Stimulated activated CD8-positive, alpha-beta memory T cell treated with anti-CD3 and anti-CD28 coated beads, Interleukin-7, amount 100 ng/mL, for 1 hour (primary cell): ENCODE measurements around the gene VTN.

Source experiments
- DNase-seq, 2 donors: peaks; one replicate each; pipeline ENCODE4 v3.0.0-alpha.2; 2020; ENCODE audit warnings: low read depth in 2 of 2

VTN gene

GRCh38 chr17:28370035-28370743, at the start of gene VTN:
VTN (minus strand) TSS chr17:28370307; CDS start chr17:28370203, 104 bp downstream.
- no peak for DNase-seq

DNA sequence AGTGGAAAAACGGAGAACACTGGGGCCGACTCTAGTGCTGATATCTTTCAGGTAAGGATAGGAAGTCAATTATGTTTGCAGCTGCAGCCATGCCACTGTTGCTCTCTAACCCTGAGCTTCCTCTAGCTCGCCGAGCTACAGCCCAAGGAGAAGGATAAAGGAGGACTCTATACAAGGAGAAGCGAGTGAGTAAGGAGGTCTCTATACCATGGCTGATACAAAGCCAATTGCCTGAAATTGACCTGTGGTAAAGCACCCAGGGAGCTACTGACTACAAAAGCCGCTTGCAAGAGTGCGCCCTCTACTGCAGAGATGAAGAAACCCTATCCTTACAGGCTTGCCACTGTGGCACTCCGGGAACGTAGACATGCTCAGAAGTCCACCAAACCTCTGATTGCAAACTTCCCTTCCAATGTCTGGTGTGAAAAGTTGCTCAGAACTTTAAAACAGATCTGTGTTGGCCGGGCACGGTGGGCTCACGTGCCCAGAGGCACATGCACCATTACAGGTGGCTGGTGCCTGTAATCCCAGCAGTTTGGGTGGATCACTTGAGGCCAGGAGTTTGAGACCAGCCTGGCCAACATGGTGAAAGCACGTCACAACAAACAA, 46.7 kb upstream of the VTN start:
- DNase-seq, result peak in 1 of 2 donors; percentile 18

DNA sequence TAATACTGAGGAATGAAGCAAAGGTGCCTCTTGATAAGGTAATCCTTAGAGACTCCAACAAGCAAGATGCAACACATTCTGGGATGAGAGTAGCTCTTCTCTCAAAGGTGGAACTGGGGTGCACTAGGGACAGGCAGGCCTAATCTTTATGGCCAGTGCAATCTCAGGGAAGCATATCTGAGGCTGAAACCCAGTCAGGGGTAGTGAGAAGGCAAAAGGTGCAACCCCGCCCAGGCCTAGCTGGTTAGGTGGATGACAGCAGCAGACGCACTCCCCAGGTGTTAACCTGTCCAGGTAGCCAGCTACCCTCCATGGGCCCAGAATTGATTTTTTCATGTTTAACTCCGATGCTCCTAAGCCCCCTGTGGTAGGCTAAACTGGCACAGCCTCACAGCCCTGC, 45.8 kb upstream of the VTN start:
- DNase-seq, result no peak

DNA sequence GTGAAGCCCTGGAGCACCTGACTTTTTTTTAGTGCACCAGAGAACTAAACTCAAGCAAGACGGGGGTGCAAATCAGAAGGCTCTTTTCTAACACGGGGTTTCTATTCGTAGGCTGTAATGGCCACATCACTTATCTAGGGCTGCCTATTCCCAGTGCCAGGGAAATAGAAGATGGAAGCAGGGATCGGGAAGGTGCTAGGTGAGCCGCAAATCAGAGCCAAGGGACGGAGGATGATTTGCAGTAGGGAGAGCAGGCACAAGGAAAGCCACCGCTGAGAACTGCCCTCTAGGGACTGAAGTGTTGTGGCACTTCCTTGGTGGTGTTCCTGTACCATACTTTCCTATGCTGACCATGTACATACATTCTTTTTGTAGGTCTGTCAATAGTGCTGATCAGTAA, 43.7 kb upstream of the VTN start:
- no peak for DNase-seq

GRCh38 chr17:28412099-28412498, 42.0 kb upstream of the VTN start:
- DNase-seq, result no peak

DNA sequence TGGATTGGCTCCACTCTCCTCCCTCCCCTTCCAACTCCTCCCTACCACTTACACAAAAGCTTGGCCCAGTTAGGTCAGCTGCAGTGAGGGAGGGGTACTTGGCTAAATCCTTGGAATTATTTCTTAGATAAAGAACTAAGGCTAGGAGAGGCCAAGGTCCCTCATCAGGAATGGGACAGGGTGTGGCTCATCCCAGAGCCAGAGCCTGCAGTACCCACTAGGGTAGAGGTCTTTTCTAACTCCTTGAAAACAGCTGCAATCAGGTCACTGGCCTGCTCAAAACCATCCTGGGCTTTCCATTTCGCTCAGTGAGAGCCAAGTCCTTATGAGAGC, 37.8 kb upstream of the VTN start:
- no peak for DNase-seq

- no peak for DNase-seq
Measured at GRCh38 chr17:28407130-28407973, 37.2 kb upstream of the VTN start.

DNA sequence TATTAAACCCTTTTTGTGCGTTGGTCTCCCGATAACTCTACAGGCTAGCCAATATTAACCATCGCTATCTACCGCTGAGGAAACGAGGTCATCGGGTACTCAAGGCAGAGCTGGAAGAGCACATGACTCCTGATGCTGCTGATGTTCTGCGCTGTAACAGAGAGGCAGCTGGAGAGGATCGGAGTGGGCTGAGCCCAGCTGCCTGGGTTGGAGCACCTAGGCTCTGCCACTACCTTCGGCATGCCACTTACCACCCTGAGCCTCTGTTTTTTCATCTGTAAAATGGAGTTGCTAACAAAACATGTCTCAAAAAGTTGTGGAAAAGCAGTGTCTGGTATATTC, 36.3 kb upstream of the VTN start:
- no peak for DNase-seq

DNA sequence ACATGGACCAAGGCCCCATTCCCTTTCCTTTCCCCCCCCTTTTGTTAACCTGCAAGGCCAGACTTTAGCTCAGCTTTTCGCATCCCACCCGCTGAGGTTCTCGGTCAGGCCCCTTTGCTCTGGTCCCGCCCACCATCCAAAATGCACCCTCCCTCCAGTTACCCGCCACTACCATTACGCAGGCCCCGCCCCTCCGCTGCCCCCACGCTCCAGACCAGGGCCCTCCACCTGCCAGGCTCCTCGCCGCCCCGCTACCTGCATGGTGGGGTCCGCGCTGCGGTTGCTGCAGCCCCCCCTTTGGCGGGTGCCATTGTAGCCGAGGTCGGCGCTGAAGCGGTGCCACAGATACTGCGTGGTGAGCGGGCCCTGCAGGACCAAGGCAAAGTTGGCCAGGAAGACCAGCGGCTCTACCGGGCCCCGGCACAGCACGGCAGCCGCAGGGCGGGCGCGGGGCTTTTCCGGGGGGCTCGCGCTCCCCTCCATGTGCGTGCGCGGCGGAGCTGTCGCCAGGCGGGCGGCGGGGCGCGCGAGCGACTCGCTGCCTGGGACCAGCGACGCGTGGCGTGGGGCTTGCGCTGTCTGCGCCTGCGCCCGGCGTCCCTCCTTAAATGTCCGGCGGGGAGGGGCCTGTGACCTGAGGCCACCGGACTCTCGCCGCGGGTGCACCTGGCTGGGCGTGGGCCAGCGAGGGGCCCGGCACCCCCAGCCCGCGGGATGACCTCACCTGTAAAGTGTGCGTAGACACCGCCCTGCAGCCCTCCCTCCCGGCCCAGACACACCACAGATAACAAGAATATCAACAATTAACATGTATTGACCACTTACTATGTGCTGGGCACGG, 35.7 kb upstream of the VTN start, which contains the start of gene SLC46A1:
Gene SLC46A1, minus strand, starts transcription at position 581 of the 841 bp plus-strand sequence. Its CDS starts 98 bp downstream, at position 483.
- DNase-seq, result no peak

DNA sequence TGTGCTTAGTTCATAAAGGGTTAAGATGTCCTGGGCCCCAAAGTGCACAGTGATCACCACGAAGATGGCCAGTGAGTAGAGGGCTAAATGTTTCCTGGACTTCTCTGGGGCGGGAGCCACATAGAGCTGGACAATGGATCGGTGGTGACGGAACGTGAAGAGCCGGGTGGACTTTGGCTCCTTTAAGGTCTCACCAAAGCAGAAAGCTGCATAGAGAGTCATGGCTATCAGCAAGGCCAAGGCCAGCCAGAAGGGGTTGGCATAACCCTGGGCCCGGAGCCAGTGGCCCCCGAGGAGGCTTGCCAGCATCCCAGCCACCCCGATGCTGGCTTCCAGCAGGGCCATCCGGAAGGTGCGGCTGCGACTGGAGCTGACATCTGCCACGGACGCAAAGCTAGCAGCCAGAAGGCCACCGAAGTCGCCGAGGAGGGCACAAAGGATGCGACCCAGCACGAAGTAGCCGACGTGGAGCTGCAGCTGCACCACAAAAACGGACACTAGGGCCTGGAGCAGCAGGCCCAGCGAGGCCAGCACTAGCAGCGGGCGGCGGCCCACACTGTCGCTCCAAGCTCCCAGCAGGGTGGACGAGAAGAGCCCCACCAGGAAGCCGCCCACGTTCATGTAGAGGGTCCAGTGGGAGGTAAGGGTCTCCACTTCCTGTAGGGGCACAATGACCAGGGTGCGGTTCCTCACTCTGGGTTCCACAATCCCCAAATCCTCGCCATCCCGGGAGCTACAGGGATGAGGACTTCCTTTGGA, 34.9 kb upstream of the VTN start:
- no peak for DNase-seq

DNA sequence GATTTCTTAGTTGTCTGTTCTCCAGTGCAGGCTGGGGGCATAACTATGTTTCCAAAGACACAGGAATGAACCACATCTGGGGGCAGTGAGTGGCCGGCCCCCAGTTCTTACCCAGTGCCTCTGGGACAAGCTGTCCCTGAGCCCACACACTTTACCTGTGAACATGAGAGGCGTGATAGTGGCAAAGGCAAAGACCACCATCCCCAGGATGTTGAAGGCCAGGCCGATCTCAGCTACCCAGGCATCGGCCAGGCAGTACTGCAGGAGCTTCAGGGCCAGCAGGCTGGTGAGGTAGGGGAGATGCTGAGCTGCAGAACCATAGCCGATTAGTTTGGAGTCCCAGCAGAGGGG, 34.3 kb upstream of the VTN start:
- DNase-seq, result no peak

DNA sequence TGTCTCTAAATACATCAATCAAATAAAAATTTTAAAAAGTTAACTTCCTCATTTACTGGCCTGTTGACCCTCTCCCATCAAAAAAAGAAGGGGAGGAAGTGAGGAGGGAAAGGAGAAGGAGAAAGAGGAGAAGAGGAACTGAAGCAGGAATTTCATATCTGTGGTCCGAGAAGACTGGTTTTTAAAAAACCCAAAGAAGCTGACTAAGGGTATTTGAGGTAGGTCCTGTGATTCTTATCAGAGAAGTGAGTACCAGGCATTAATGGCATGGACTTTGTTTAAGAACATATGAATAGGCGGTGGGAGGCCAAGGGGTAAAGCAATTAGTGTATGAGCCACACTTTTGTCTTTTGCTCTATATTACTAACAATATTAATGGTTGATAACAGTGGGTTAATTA, 33.9 kb upstream of the VTN start:
- DNase-seq, result no peak

DNA sequence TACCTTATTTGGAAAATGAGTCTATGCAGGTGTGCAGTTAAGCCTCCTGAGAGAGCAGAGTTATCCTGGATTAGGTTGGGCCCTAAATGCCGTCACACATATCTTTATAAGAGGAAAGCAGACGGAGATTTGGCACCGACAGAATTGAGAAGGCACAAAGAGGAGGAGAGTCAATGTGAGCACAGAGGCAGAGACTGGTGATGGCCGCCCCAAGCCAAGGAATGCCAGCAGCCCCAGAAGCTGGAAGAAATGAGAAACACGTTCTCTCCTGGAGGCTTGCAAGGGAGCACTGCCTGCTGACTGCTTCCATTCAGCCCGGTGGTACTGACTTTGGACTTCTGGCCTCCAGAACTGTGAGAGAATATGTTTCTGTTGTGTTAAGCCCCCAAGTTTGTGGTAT, 32.7 kb upstream of the VTN start:
- no peak for DNase-seq

- DNase-seq, result no peak
Measured at GRCh38 chr17:28402224-28402630, 32.1 kb upstream of the VTN start.

- no peak for DNase-seq
Measured at GRCh38 chr17:28399808-28400207, 29.7 kb upstream of the VTN start.

- DNase-seq, result no peak
Measured at GRCh38 chr17:28398280-28398981, 28.3 kb upstream of the VTN start.

DNA sequence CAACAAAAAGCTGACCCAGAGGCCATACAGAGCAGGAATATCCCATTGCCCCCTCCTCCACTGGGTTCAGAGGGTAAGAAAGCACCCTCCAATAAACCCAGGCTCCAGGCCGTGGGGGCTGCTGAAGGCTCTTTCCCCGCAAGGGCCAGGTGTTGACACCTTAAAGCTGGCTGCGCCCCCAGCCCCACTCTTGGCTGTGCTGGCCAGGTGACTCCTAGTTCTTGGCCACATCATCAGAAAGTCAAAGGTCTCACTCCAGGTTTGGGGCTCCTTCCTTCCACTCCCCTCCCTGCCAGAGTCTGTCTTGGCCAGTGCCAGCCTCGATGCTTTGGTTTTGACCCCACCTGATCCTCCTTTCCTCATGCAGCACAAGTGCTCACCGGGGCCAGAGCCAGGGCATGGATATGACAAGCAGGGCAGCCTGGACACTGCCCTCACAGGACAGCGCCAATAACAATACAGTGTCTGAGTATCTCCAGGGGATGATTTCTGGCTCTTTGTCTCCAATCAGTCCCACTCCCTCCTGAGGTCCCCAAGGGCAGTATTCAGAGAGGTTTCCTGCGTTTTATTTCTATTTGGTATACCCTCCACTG, 27.7 kb upstream of the VTN start:
- DNase-seq, result no peak

DNA sequence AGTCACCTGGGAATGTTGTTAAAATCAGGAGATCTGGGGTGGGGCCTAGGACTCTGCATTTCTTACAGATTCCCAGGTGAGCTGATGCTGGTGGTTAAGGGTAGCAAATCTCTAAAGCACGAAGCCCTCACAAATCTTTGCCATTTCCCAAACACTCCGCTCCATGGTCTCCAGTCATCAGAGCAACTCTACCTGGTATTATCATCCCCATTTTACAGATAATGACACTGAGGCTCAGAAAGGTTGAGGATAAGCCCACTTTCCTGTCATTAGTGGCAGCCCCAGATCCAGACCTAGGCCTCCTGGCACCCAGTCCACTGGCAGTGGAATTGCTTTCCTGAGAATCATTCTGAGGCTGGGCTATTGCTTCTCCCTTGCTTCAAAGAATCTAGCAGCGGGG, 27.2 kb upstream of the VTN start:
- no peak for DNase-seq

DNA sequence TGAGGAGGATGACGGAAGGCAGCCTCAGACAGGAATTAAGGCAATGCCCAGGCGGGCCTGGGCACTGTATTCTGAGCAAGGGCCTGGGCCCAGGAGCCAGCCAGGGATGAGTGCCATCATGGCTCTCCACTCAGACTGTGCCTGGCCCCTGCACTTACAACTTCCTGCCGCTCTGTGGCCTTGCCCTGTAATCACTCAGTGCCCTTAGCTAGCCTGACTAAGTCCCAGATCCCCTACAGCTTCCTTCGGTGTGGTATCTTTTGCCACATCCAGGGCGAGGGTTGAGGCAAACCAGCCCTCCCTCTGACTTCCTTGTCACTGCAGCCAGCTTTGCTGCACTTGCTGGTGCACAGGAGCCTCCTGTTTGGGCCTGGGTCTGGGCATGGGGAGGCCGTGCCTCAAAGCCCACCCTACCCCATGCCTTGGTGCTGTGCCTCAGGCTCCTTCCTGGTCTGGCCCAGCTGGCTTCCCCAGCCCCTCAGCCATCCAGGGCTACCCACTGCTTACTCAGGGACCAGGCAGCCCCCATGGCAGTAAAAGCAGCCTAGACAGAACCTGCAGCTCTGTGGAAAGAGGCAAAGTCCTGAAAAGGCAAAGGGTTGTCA, 26.6 kb upstream of the VTN start:
- no peak for DNase-seq

GRCh38 chr17:28395968-28396367, 25.9 kb upstream of the VTN start:
- no peak for DNase-seq
